ENCODE data around the gene TGM2.

Gene TGM2

DNA sequence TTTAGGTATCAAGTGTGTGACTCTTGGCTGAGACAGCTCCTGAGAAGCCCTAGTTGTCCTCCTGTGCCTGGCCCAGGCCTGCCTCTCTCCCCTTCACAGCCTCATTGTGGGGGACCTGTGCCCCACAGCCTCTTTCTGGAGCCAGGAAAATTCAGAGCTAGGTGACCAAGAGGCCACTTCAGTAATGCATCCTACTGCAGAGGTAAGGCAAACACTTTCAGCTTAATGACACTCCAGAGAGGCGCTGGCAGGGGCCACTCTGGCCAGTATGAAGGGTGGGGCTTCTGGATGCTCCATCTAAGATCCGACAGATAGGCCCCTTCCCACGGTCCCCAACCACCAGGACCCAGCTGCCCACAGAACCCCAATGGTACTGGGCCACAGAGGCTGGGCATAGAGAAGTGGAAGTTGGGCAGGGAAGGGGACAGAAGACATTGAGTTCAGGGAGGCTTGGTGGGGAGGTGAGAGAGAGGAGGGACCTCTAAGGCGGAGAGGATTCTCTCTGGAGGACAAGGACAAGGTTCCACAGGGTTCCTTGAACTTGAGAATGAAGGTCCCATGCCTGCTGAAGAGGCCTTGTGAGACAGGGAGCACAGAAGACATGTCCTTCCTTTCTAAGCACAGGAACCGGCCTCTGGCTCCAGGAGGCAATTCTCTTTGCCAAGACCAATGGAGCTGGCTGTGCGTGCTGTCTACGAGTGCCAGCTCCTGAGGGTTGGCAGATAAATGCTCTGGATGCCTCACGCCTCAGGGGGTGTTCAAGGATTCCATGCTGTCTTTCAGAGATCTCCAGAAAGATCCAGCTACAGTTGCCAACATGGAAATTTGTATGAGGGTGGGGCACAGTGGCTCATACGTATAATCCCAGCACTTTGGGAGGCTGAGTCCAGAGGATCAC is 46.4 kb upstream of the TGM2 start:
- TF ChIP-seq, protein P1, sequence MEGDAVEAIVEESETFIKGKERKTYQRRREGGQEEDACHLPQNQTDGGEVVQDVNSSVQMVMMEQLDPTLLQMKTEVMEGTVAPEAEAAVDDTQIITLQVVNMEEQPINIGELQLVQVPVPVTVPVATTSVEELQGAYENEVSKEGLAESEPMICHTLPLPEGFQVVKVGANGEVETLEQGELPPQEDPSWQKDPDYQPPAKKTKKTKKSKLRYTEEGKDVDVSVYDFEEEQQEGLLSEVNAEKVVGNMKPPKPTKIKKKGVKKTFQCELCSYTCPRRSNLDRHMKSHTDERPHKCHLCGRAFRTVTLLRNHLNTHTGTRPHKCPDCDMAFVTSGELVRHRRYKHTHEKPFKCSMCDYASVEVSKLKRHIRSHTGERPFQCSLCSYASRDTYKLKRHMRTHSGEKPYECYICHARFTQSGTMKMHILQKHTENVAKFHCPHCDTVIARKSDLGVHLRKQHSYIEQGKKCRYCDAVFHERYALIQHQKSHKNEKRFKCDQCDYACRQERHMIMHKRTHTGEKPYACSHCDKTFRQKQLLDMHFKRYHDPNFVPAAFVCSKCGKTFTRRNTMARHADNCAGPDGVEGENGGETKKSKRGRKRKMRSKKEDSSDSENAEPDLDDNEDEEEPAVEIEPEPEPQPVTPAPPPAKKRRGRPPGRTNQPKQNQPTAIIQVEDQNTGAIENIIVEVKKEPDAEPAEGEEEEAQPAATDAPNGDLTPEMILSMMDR (conservative IDR thresholded peaks at IDR 0.05; ENCODE audit: low read depth, low read length): no peak
- Histone ChIP-seq H3K4me1 (ENCODE audit: low read depth, poor library complexity, severe bottlenecking) (no peaks in the 10 kb centered on the region), H3K4me3 (IDR thresholded peaks at IDR 0.05; ENCODE audit: insufficient read depth, low read depth, low read length) (no peak overlapping the region), H3K79me2 (ENCODE audit: insufficient read depth, low read depth) (no peaks in the 10 kb centered on the region), H3K9ac (no peak overlapping the region), H3K27ac (no peak overlapping the region), H3K36me3 (ENCODE audit: insufficient read depth) (no peaks in the 10 kb centered on the region), H4K20me1 (ENCODE audit: insufficient read depth) (no peaks in the 10 kb centered on the region), H3K27me3 (ENCODE audit: insufficient read depth, low read depth) (no peaks in the 10 kb centered on the region), H3K4me2 (no peak overlapping the region), H2AFZ (ENCODE audit: low read depth) (no peak overlapping the region)

DNA sequence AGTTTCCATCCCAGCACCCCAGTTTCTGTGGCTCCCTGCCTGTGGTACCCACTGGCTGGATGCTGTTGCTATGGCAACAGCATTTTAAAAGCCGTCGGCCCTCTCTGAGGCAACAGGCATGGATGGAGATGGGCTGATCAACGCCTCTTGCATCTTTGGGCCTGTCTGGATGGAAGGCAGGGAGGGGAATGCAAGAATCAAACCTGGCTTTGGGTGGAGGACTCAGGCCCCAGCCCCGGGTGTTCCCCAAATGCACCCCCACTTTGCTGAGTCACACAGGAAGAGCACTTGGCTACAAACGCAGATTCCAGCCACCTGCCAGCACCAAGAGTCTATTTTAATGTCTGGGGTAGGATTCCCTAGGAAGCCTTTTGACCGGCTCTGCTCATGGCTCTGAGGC is 45.7 kb upstream of the TGM2 start:
- Histone ChIP-seq H3K27ac (no peak overlapping the region), H3K4me1 (ENCODE audit: low read depth, poor library complexity, severe bottlenecking) (no peaks in the 10 kb centered on the region), H3K79me2 (ENCODE audit: insufficient read depth, low read depth) (no peaks in the 10 kb centered on the region), H3K27me3 (ENCODE audit: insufficient read depth, low read depth) (no peaks in the 10 kb centered on the region), H3K9ac (no peak overlapping the region), H2AFZ (ENCODE audit: low read depth) (no peak overlapping the region), H3K4me3 (IDR thresholded peaks at IDR 0.05; ENCODE audit: insufficient read depth, low read depth, low read length) (no peak overlapping the region), H3K4me2 (no peak overlapping the region), H4K20me1 (ENCODE audit: insufficient read depth) (no peaks in the 10 kb centered on the region), H3K36me3 (ENCODE audit: insufficient read depth) (no peaks in the 10 kb centered on the region)
- TF ChIP-seq, protein P1 (conservative IDR thresholded peaks at IDR 0.05; ENCODE audit: low read depth, low read length): no peak

DNA sequence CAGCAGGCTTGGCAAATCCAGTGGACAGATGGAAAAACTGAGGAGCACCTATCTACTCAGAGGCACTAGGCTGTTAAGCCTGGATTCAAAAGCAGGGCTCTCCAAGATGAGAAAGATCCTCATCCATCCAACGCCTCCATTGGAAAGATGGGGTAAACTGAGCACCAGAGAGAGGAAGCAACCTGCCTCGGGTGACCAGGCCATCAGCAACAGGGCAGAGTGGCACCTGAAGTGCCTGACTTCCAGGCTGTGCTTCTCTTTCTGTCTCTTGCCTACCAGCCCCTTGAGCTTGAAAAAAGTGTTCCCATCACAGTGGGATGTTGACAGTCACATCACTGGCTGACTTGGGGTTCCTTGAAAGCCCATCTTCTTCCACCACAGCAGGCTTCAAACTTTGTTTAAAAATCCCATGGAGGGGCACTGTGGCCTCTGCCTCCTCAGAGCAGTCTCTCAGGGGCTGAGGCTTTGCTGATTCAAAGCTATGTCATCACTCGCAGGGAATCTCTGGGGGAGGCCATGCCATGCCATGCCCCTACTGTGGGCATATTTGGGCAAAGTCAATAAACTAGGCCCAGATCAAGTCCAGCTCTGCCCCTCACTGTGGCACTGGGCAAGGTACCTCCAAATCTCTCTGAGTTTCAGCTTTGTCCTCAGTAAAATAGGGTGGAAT is 44.8 kb upstream of the TGM2 start:
- no peaks in the 10 kb centered on the region for H3K79me2 ChIP-seq (ENCODE audit: insufficient read depth, low read depth)
- no peaks in the 10 kb centered on the region for H3K36me3 ChIP-seq (ENCODE audit: insufficient read depth)
- H3K4me2 ChIP-seq: no peak overlapping the region
- H3K27ac ChIP-seq: no peak overlapping the region
- no peaks in the 10 kb centered on the region for H4K20me1 ChIP-seq (ENCODE audit: insufficient read depth)
- no peak overlapping the region for H2AFZ ChIP-seq (ENCODE audit: low read depth)
- TF ChIP-seq, protein P1 (conservative IDR thresholded peaks at IDR 0.05; ENCODE audit: low read depth, low read length): no peak
- H3K27me3 ChIP-seq (ENCODE audit: insufficient read depth, low read depth): no peaks in the 10 kb centered on the region
- no peak overlapping the region for H3K9ac ChIP-seq
- no peak overlapping the region for H3K4me3 ChIP-seq (IDR thresholded peaks at IDR 0.05; ENCODE audit: insufficient read depth, low read depth, low read length)
- no peaks in the 10 kb centered on the region for H3K4me1 ChIP-seq (ENCODE audit: low read depth, poor library complexity, severe bottlenecking)

DNA sequence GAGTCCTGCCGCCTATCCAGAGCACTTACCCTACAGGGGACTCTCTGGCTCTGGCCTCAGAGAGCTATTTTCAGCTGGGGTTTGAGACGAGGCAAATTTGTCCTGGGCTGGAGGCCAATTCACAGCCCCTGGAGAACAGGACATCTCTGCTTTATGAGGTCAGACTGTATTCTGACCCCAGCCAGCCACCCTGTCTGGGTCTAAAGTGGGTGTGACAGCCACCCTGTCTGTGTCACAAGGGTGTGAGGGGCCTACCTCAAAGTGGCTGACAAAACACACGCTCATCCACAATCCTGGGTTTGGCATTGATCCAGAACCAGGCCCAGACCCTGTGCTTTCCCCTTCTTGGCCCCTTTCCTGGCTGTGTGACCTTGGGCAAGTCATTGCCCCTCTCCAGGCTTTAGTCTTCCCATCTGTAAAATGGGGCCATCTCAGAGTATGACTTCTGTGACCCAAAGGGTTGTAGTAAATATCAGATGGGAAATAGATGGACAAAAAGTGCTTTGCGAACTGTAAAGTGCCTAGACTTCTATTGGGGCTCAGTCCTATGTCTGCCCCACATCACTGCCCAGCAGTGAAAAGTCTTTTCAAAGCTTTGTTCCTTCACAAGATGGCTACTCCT is 44.1 kb upstream of the TGM2 start:
- Histone ChIP-seq H3K27ac (no peak overlapping the region), H2AFZ (ENCODE audit: low read depth) (no peak overlapping the region), H3K79me2 (ENCODE audit: insufficient read depth, low read depth) (no peaks in the 10 kb centered on the region), H3K4me3 (IDR thresholded peaks at IDR 0.05; ENCODE audit: insufficient read depth, low read depth, low read length) (no peak overlapping the region), H3K4me2 (no peak overlapping the region), H3K36me3 (ENCODE audit: insufficient read depth) (no peaks in the 10 kb centered on the region), H3K27me3 (ENCODE audit: insufficient read depth, low read depth) (no peaks in the 10 kb centered on the region), H3K4me1 (ENCODE audit: low read depth, poor library complexity, severe bottlenecking) (no peaks in the 10 kb centered on the region), H3K9ac (no peak overlapping the region), H4K20me1 (ENCODE audit: insufficient read depth) (no peaks in the 10 kb centered on the region)
- TF ChIP-seq, protein P1 (conservative IDR thresholded peaks at IDR 0.05; ENCODE audit: low read depth, low read length): no peak
